ENCODE results near the gene ATP10D. TPM values are rescaled to one million over a fixed set of nuclear protein-coding genes. Genes with fewer than 3 reads are reported as not detected.

Gene ATP10D
- total and polyA plus RNA-seq, 4 donors = 13.0 to 52.8 (median 21.5) TPM

DNA sequence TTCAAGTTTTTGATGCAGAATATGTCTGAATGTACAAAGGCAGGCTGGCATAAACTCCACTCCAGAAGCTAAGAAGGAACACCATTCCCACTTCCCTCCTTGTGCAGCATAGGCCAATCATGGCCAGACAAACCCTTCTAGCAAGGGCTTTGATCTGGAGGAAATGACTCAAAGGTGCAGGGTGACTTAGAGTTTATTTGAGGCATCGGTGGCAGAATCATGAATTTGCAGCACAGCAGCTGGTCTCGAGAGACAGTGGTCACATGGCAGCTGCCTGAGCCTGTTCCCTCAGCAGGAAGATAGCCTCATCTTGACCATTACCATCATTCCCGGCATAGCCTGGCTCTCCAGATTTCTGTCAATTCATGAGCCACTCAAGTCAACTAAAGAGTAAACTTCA, 154.5 kb downstream of the ATP10D start:
- no peak for DNase-seq (ENCODE audit: low read depth in 4 of 6, low spot score in 6 of 6)
- no peaks in the 10 kb centered on the region for H3K9me3 ChIP-seq (ENCODE audit: control insufficient read depth, insufficient read depth, low read length)
- no peaks in the 10 kb centered on the region for H3K36me3 ChIP-seq (ENCODE audit: control insufficient read depth, insufficient read depth, low read length)
- H3K27me3 ChIP-seq (ENCODE audit: control insufficient read depth, insufficient read depth, low read length) = no peaks in the 10 kb centered on the region
- WGBS (ENCODE audit: insufficient coverage) = 87% methylated on average over 3 of the region's 3 CpGs
- no peak overlapping the region for H3K27ac ChIP-seq (ENCODE audit: low read depth, low read length)
- no peaks in the 10 kb centered on the region for H3K4me1 ChIP-seq (ENCODE audit: control insufficient read depth, insufficient read depth, low read length)
- H3K4me3 ChIP-seq (ENCODE audit: low read depth, low read length) = no peak overlapping the region

DNA sequence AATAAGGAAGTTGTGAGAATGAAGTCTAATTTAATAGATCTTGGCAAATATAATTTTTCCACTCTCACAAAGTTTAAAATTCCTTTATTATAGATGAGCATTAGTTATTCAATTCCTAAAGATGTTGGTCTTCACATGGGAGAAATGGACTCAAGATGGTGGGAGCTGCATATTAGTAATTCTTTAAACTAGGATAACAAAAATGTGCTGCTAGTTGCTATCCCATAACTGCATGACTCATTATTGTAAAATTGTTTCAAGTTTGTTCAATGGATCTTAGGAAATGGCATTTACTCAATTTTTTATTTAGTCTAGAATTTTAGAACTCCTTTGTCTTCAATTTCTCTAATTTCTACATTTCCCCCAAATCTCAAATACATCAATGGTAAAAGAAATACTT, 155.8 kb downstream of the ATP10D start:
- Histone ChIP-seq H3K4me1 (ENCODE audit: control insufficient read depth, insufficient read depth, low read length) (no peaks in the 10 kb centered on the region), H3K9me3 (ENCODE audit: control insufficient read depth, insufficient read depth, low read length) (no peaks in the 10 kb centered on the region), H3K36me3 (ENCODE audit: control insufficient read depth, insufficient read depth, low read length) (no peaks in the 10 kb centered on the region), H3K27ac (ENCODE audit: low read depth, low read length) (no peak overlapping the region), H3K4me3 (ENCODE audit: low read depth, low read length) (no peak overlapping the region), H3K27me3 (ENCODE audit: control insufficient read depth, insufficient read depth, low read length) (no peaks in the 10 kb centered on the region)
- no peak for DNase-seq (ENCODE audit: low read depth in 4 of 6, low spot score in 6 of 6)

DNA sequence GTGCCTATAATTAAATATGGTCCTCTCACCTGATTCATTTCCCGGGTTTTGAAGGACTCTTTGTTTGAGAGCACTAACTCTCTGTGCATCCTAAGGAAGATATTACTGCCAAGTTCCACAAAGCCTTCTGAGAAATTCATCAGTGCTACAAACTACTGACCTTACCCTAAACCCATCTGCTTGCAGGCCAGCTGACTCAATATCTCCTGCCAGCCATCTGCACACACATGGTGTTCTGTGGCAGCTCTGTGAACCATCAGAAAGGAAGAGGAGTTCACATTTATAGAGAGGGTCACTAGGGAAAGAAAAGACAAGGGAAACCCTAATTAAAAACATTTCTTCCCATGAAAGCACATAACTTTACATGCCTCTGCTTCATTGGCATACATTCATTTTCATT, 156.7 kb downstream of the ATP10D start:
- Histone ChIP-seq H3K27ac (ENCODE audit: low read depth, low read length) (no peak overlapping the region), H3K4me1 (ENCODE audit: control insufficient read depth, insufficient read depth, low read length) (no peaks in the 10 kb centered on the region), H3K27me3 (ENCODE audit: control insufficient read depth, insufficient read depth, low read length) (no peaks in the 10 kb centered on the region), H3K9me3 (ENCODE audit: control insufficient read depth, insufficient read depth, low read length) (no peaks in the 10 kb centered on the region), H3K4me3 (ENCODE audit: low read depth, low read length) (no peak overlapping the region), H3K36me3 (ENCODE audit: control insufficient read depth, insufficient read depth, low read length) (no peaks in the 10 kb centered on the region)
- peak in 1 of 6 donors; percentile 7 for DNase-seq (ENCODE audit: low read depth in 4 of 6, low spot score in 6 of 6)
- WGBS (ENCODE audit: insufficient coverage) = 55% methylated on average over 1 of the region's 1 CpG

DNA sequence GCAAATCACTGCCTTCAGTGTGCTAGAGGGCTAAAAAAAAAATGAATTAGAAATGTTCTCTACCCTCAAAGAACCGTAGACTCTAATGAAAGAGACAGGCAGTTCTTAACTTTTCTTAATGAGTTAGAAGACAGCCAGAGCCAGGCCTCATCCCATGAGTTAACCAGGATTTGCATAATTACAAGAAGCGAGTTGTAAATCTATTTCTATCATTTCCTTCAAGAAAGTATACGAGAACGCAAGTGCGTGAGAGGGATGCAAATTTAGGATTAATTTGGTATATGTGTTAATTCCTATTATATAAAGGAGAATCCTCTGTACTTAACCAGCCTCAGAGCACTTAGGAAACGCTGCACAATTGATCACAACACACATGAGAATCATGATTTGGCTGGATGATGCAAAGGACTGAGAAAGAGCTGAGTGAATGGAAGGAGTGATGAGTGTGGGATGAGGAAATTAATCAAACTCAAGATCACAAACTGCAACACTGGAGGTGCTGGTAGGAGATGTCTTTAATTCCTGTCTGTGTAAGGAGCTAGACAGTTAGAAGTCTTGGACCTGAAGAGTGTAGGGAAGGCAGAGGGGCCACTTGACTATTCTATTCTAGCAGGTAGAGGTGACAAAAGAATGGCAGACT, 157.2 kb downstream of the ATP10D start:
- no peaks in the 10 kb centered on the region for H3K36me3 ChIP-seq (ENCODE audit: control insufficient read depth, insufficient read depth, low read length)
- WGBS (ENCODE audit: insufficient coverage) = no CpG with 5 or more reads among the region's 6 CpGs
- no peak overlapping the region for H3K4me3 ChIP-seq (ENCODE audit: low read depth, low read length)
- H3K4me1 ChIP-seq (ENCODE audit: control insufficient read depth, insufficient read depth, low read length) = no peaks in the 10 kb centered on the region
- peak in 2 of 6 donors; percentile 20 to 24 for DNase-seq (ENCODE audit: low read depth in 4 of 6, low spot score in 6 of 6)
- no peaks in the 10 kb centered on the region for H3K9me3 ChIP-seq (ENCODE audit: control insufficient read depth, insufficient read depth, low read length)
- no peaks in the 10 kb centered on the region for H3K27me3 ChIP-seq (ENCODE audit: control insufficient read depth, insufficient read depth, low read length)
- no peak overlapping the region for H3K27ac ChIP-seq (ENCODE audit: low read depth, low read length)

Other genes with a start within 250 kb of the ATP10D start
- 10 to 100 TPM; 14.8 to 18.3 TPM for gene COMMD8, start 21.6 kb upstream of the ATP10D start, total RNA-seq
- 10 to 100 TPM; 15.9 to 23.4 TPM for gene COMMD8, start 21.6 kb upstream of the ATP10D start, polyA plus RNA-seq (ENCODE audit: insufficient read length in 2 of 2)

All from spinal cord (tissue), 10 donors.